HG03103 (cell line): ENCODE results near the gene C7orf57.

Experiments
- ATAC-seq: cut with Tn5 transposase; IDR thresholded peaks from one replicate; pipeline ENCODE4 v1.9.1; 2021; ENCODE audit warnings: low read depth; ENCODE audit not compliant: unreplicated experiment

The C7orf57 gene

GRCh38 chr7:48106906-48107659 lies 71.7 kb downstream of the C7orf57 start:
- no peak for ATAC-seq

GRCh38 chr7:48107926-48108472 lies 72.7 kb downstream of the C7orf57 start:
- no peak for ATAC-seq

- ATAC-seq, result no peak
Observed at GRCh38 chr7:48108959-48109847, 73.9 kb downstream of the C7orf57 start.

GRCh38 chr7:48109848-48110663 lies 74.7 kb downstream of the C7orf57 start:
- peak; percentile 94 for ATAC-seq

GRCh38 chr7:48110868-48111267 lies 75.5 kb downstream of the C7orf57 start:
- no peak for ATAC-seq
